Esophagus squamous epithelium (tissue), 4 donors: ENCODE results near the gene HOXD13.

Experiments used
- CTCF ChIP-seq, 6 experiments: fragments of 450-650 bp in 4 of 6; fragments of 200-600 bp in 2 of 6; sonication (generic) in 2 of 6; IDR thresholded peaks; one replicate each; pipeline ENCODE4 v1.5.1; 2016 to 2019; ENCODE audit warnings: antibody characterized with exemption in 6 of 6, mild to moderate bottlenecking in 4 of 6, moderate library complexity in 4 of 6
- POLR2A ChIP-seq, 4 donors: fragments of 450-650 bp; IDR thresholded peaks; one replicate each; pipeline ENCODE4 v1.6.1; 2017; ENCODE audit warnings: antibody characterized with exemption in 4 of 4, mild to moderate bottlenecking in 4 of 4, moderate library complexity in 3 of 4

DNA sequence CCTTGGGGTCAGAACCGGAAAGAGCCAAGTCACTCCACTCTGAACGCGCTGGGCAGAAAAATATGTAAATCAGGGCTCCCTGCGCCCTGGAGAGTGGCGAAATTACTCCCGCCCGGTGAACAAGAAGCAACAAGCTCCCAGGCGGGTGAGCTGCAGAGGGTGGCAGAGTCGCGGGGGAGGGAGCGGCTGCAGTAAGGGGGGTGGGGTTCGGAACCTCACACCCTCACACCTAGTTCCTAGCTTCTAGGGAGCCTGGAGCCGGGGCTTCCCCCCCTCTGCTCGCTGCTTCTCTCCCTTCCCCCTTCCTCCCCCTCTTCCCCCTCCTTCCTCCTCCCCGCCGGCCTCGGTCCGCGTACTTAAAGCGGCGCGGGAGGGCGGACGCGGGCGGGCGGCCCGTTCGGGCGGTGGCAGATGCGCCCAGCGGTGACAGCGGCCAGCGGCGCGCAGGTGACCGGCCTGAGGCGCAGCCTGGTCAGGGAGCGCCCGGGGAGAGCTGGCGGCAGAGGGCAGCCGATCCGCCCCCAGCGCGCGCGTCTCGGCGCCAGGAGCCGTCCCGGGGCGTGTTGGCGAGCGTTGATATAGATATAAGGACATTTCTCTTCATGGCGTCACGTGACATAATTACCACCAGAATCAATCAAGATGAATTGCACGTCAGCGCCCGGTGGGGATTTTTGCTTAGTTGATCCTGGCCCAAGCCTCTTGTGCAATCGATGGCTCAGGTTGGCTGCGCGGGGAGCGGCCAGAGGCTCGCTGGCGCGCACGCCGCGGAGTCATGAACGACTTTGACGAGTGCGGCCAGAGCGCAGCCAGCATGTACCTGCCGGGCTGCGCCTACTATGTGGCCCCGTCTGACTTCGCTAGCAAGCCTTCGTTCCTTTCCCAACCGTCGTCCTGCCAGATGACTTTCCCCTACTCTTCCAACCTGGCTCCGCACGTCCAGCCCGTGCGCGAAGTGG is 14.3 kb downstream of the HOXD13 start, which contains the start of gene HOXD11:
- TF ChIP-seq CTCF (IDR thresholded peaks at IDR 0.05) (no peak), POLR2A (IDR thresholded peaks at IDR 0.05) (no peak)
